ENCODE measurements around the gene SYCP2L. TPM values are rescaled to one million over a fixed set of nuclear protein-coding genes. Genes with fewer than 3 reads are reported as not detected.

Gene SYCP2L
- total and polyA plus RNA-seq, 2 donors (not counting 1 experiment from before 2014, with no cell fraction given): under 0.01 TPM; not detected in 1

- H3K36me3 ChIP-seq (ENCODE audit: control insufficient read depth, insufficient read depth, low read length): no peaks in the 10 kb centered on the region
- no peak for TF ChIP-seq CTCF (conservative IDR thresholded peaks at IDR 0.05 in 1 of 2, IDR thresholded peaks at IDR 0.05 in 1 of 2; ENCODE audit: low read depth in 1 of 2, low read length in 2 of 2)
- no peak for TF ChIP-seq EZH2 (IDR thresholded peaks at IDR 0.05; ENCODE audit: low read length, missing control alignments)
- no peak overlapping the region for H3K4me2 ChIP-seq (ENCODE audit: extremely low read depth, insufficient read depth, low read length)
- no peaks in the 10 kb centered on the region for H3K79me2 ChIP-seq (ENCODE audit: control insufficient read depth, insufficient read depth, low read length)
- DNase-seq (ENCODE audit: low read depth in 2 of 2): no peak
- H3K4me3 ChIP-seq (replicated peaks in 1 of 4; ENCODE audit: control extremely low read depth in 1 of 4, insufficient read depth in 1 of 4, low read depth in 3 of 4, low read length in 4 of 4): no peak overlapping the region
- no peak overlapping the region for H2AFZ ChIP-seq (ENCODE audit: low read length)
- no peaks in the 10 kb centered on the region for H3K27me3 ChIP-seq (ENCODE audit: control insufficient read depth, insufficient read depth, low read length)
- H3K4me1 ChIP-seq (ENCODE audit: control insufficient read depth, extremely low read depth, insufficient read depth, low read length): peaks cover 9% of the 10 kb centered on the region
- H3K9ac ChIP-seq (ENCODE audit: insufficient read depth, low read length): no peak overlapping the region
- no peaks in the 10 kb centered on the region for H4K20me1 ChIP-seq (ENCODE audit: control insufficient read depth, extremely low read depth, insufficient read depth, low read length)
- H3K27ac ChIP-seq (ENCODE audit: insufficient read depth, low read length): no peak overlapping the region
- no peaks in the 10 kb centered on the region for H3K9me3 ChIP-seq (ENCODE audit: control insufficient read depth, insufficient read depth, low read depth, low read length)
These were observed 126.3 kb downstream of the SYCP2L start for GRCh38 chr6:11012976-11013720.

GRCh38 chr6:11013721-11014070 is 126.8 kb downstream of the SYCP2L start:
- no peaks in the 10 kb centered on the region for H3K79me2 ChIP-seq (ENCODE audit: control insufficient read depth, insufficient read depth, low read length)
- DNase-seq (ENCODE audit: low read depth in 2 of 2): no peak
- no peak for TF ChIP-seq CTCF (conservative IDR thresholded peaks at IDR 0.05 in 1 of 2, IDR thresholded peaks at IDR 0.05 in 1 of 2; ENCODE audit: low read depth in 1 of 2, low read length in 2 of 2)
- no peak for TF ChIP-seq EZH2 (IDR thresholded peaks at IDR 0.05; ENCODE audit: low read length, missing control alignments)
- no peak overlapping the region for H3K4me3 ChIP-seq (replicated peaks in 1 of 4; ENCODE audit: control extremely low read depth in 1 of 4, insufficient read depth in 1 of 4, low read depth in 3 of 4, low read length in 4 of 4)
- no peak overlapping the region for H3K27ac ChIP-seq (ENCODE audit: insufficient read depth, low read length)
- H4K20me1 ChIP-seq (ENCODE audit: control insufficient read depth, extremely low read depth, insufficient read depth, low read length): no peaks in the 10 kb centered on the region
- H3K4me1 ChIP-seq (ENCODE audit: control insufficient read depth, extremely low read depth, insufficient read depth, low read length): peaks cover 3% of the 10 kb centered on the region
- H3K4me2 ChIP-seq (ENCODE audit: extremely low read depth, insufficient read depth, low read length): no peak overlapping the region
- H3K36me3 ChIP-seq (ENCODE audit: control insufficient read depth, insufficient read depth, low read length): no peaks in the 10 kb centered on the region
- H2AFZ ChIP-seq (ENCODE audit: low read length): no peak overlapping the region
- no peaks in the 10 kb centered on the region for H3K9me3 ChIP-seq (ENCODE audit: control insufficient read depth, insufficient read depth, low read depth, low read length)
- H3K27me3 ChIP-seq (ENCODE audit: control insufficient read depth, insufficient read depth, low read length): no peaks in the 10 kb centered on the region
- no peak overlapping the region for H3K9ac ChIP-seq (ENCODE audit: insufficient read depth, low read length)

- Histone ChIP-seq H3K27me3 (ENCODE audit: control insufficient read depth, insufficient read depth, low read length) (no peaks in the 10 kb centered on the region), H4K20me1 (ENCODE audit: control insufficient read depth, extremely low read depth, insufficient read depth, low read length) (no peaks in the 10 kb centered on the region), H3K4me2 (ENCODE audit: extremely low read depth, insufficient read depth, low read length) (no peak overlapping the region), H3K79me2 (ENCODE audit: control insufficient read depth, insufficient read depth, low read length) (no peaks in the 10 kb centered on the region), H3K4me3 (replicated peaks in 1 of 4; ENCODE audit: control extremely low read depth in 1 of 4, insufficient read depth in 1 of 4, low read depth in 3 of 4, low read length in 4 of 4) (no peak overlapping the region), H2AFZ (ENCODE audit: low read length) (no peak overlapping the region), H3K36me3 (ENCODE audit: control insufficient read depth, insufficient read depth, low read length) (no peaks in the 10 kb centered on the region), H3K27ac (ENCODE audit: insufficient read depth, low read length) (no peak overlapping the region), H3K4me1 (ENCODE audit: control insufficient read depth, extremely low read depth, insufficient read depth, low read length) (no peaks in the 10 kb centered on the region), H3K9me3 (ENCODE audit: control insufficient read depth, insufficient read depth, low read depth, low read length) (no peaks in the 10 kb centered on the region), H3K9ac (ENCODE audit: insufficient read depth, low read length) (no peak overlapping the region)
- TF ChIP-seq EZH2 (IDR thresholded peaks at IDR 0.05; ENCODE audit: low read length, missing control alignments) (no peak), CTCF (conservative IDR thresholded peaks at IDR 0.05 in 1 of 2, IDR thresholded peaks at IDR 0.05 in 1 of 2; ENCODE audit: low read depth in 1 of 2, low read length in 2 of 2) (no peak)
- no peak for DNase-seq (ENCODE audit: low read depth in 2 of 2)
These were observed 128.2 kb downstream of the SYCP2L start for GRCh38 chr6:11015102-11015501.

All from fibroblast of lung (primary cell).